ENCODE measurements around the gene PSME3IP1.

The PSME3IP1 gene

DNA sequence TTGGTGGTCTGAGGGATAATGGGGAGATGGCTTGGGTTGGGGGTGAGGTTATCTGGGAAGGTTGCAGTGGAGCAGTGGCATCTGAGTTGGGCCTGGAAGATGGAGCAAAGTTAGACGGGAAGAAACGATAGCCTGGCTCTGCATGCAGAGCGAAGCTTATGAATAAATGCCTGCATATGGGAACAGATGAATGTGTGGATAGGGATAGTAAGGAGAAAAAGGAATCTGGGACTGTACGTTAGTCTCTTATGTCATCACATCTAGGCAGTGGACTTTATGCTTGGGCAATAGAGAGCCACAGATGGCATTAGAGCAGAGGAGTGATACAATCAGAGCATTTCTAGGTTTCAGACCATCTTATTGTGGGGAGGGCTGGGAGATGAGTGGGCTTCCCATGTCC, 60.5 kb downstream of the PSME3IP1 start:
- Histone ChIP-seq H3F3A (ENCODE audit: insufficient read depth, low read length) (no peaks in the 10 kb centered on the region), H3K36me3 (ENCODE audit: insufficient read depth, low read length) (no peaks in the 10 kb centered on the region), H3K4me1 (ENCODE audit: insufficient read depth, low read length, severe bottlenecking) (no peaks in the 10 kb centered on the region)

DNA sequence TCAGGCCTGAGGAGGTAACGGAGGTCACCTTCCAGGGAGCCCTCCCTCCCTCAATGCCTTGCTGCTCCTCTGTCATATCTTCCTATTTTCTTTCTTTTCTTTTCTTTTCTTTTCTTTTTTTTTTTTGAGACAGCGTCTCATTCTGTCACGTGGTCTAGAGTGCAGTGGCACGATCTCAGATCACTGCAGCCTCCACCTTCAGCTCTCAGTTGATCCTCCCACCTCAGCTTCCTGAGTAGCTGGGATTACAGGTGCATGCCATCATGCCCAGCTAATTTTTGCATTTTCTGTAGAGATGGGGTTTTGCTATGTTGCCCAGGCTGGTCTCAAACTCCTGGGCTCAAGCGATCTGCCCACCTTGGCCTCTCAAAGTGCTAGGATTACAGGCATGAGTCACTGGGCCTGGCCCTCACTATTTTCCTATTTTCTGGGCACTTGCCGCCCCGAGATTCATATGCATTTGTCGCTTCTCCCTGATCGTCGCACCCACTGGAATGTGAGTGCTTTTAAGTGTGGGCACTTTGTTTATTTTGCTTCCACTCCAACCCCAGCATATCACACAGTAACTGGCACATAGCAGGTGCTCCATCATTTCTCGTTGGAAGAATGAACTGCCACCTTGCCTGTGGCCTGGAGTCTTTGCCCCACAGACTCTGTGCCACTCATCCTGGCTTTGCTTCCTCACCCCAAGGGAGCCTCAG, 61.7 kb downstream of the PSME3IP1 start:
- Histone ChIP-seq H3K9me2 (ENCODE audit: low read depth, low read length) (no peaks in the 10 kb centered on the region), H3K9me3 (ENCODE audit: low read length) (no peaks in the 10 kb centered on the region), H3K4me2 (ENCODE audit: low read length) (no peak overlapping the region), H3K27me3 (ENCODE audit: insufficient read depth, low read length) (no peaks in the 10 kb centered on the region), H3F3A (ENCODE audit: insufficient read depth, low read length) (no peaks in the 10 kb centered on the region), H2AFZ (ENCODE audit: low read length) (no peak overlapping the region), H4K20me1 (ENCODE audit: insufficient read depth, low read length) (no peaks in the 10 kb centered on the region), H3K36me3 (ENCODE audit: insufficient read depth, low read length) (no peaks in the 10 kb centered on the region), H3K79me2 (ENCODE audit: insufficient read depth, low read length) (no peaks in the 10 kb centered on the region), H3K27ac (ENCODE audit: low read depth, low read length, poor library complexity, severe bottlenecking) (no peak overlapping the region), H3K9ac (ENCODE audit: low read length) (no peak overlapping the region), H3K4me1 (ENCODE audit: insufficient read depth, low read length, severe bottlenecking) (no peaks in the 10 kb centered on the region), H3K4me3 (ENCODE audit: low read depth, low read length, poor library complexity, severe bottlenecking) (no peak overlapping the region)
- no peak for TF ChIP-seq EZH2 (IDR thresholded peaks at IDR 0.05; ENCODE audit: borderline replicate concordance, low read length)
- TF ChIP-seq, protein P1, sequence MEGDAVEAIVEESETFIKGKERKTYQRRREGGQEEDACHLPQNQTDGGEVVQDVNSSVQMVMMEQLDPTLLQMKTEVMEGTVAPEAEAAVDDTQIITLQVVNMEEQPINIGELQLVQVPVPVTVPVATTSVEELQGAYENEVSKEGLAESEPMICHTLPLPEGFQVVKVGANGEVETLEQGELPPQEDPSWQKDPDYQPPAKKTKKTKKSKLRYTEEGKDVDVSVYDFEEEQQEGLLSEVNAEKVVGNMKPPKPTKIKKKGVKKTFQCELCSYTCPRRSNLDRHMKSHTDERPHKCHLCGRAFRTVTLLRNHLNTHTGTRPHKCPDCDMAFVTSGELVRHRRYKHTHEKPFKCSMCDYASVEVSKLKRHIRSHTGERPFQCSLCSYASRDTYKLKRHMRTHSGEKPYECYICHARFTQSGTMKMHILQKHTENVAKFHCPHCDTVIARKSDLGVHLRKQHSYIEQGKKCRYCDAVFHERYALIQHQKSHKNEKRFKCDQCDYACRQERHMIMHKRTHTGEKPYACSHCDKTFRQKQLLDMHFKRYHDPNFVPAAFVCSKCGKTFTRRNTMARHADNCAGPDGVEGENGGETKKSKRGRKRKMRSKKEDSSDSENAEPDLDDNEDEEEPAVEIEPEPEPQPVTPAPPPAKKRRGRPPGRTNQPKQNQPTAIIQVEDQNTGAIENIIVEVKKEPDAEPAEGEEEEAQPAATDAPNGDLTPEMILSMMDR (IDR thresholded peaks at IDR 0.05; ENCODE audit: low read length): no peak

More for the DNA sequence above, 60.5 kb downstream of the PSME3IP1 start:
- Histone ChIP-seq H2AFZ (ENCODE audit: low read length) (no peak overlapping the region), H3K27ac (ENCODE audit: low read depth, low read length, poor library complexity, severe bottlenecking) (no peak overlapping the region), H4K20me1 (ENCODE audit: insufficient read depth, low read length) (no peaks in the 10 kb centered on the region), H3K9me2 (ENCODE audit: low read depth, low read length) (no peaks in the 10 kb centered on the region), H3K79me2 (ENCODE audit: insufficient read depth, low read length) (no peaks in the 10 kb centered on the region), H3K27me3 (ENCODE audit: insufficient read depth, low read length) (no peaks in the 10 kb centered on the region), H3K4me3 (ENCODE audit: low read depth, low read length, poor library complexity, severe bottlenecking) (no peak overlapping the region), H3K9ac (ENCODE audit: low read length) (no peak overlapping the region), H3K9me3 (ENCODE audit: low read length) (no peaks in the 10 kb centered on the region), H3K4me2 (ENCODE audit: low read length) (no peak overlapping the region)
- TF ChIP-seq EZH2 (IDR thresholded peaks at IDR 0.05; ENCODE audit: borderline replicate concordance, low read length): no peak
- TF ChIP-seq, protein P1 (IDR thresholded peaks at IDR 0.05; ENCODE audit: low read length): no peak

DNA sequence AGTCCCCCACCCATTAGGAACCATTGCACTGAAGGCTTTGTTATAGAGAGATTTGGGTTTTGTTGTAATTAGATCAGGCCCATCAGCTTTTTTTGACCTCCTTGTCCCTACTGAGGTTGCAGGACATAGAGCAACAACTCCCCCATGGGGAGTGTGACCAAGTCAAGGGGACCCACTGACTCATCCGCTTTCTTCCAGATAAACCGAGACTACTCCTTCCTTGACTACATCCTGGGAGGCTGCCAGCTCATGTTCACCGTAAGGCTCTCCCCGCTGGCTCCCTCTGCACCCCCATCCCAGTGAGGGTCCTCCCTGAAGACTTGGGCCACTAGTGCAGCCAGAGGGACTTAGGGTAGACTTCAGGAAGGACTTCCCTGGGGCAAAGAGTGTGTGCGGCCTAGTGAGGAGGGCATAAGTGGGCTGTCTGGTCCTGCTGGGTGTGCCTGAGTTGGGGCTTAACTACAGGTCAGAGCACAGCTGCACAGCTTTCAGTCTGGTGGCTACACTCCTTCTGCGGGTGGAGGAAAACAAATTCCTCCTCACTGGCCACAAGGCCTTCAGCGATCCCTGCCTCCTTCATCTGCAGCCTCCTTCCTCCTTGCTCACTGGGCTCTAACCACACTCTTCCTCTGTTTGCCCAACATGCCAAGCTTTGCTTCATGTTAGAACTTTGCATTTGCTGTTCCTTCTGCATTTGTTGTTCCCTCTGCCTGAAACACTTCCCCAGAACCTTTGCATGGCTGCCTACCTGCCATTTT, 62.4 kb downstream of the PSME3IP1 start:
- no peaks in the 10 kb centered on the region for H3F3A ChIP-seq (ENCODE audit: insufficient read depth, low read length)
- H3K27me3 ChIP-seq (ENCODE audit: insufficient read depth, low read length): no peaks in the 10 kb centered on the region
- no peak overlapping the region for H2AFZ ChIP-seq (ENCODE audit: low read length)
- H3K9ac ChIP-seq (ENCODE audit: low read length): no peak overlapping the region
- H3K36me3 ChIP-seq (ENCODE audit: insufficient read depth, low read length): no peaks in the 10 kb centered on the region
- no peaks in the 10 kb centered on the region for H3K9me2 ChIP-seq (ENCODE audit: low read depth, low read length)
- H3K4me3 ChIP-seq (ENCODE audit: low read depth, low read length, poor library complexity, severe bottlenecking): no peak overlapping the region
- no peak overlapping the region for H3K27ac ChIP-seq (ENCODE audit: low read depth, low read length, poor library complexity, severe bottlenecking)
- no peak overlapping the region for H3K4me2 ChIP-seq (ENCODE audit: low read length)
- H3K79me2 ChIP-seq (ENCODE audit: insufficient read depth, low read length): no peaks in the 10 kb centered on the region
- H3K9me3 ChIP-seq (ENCODE audit: low read length): no peaks in the 10 kb centered on the region
- no peaks in the 10 kb centered on the region for H4K20me1 ChIP-seq (ENCODE audit: insufficient read depth, low read length)
- TF ChIP-seq, protein P1 (IDR thresholded peaks at IDR 0.05; ENCODE audit: low read length): no peak
- TF ChIP-seq EZH2 (IDR thresholded peaks at IDR 0.05; ENCODE audit: borderline replicate concordance, low read length): no peak
- H3K4me1 ChIP-seq (ENCODE audit: insufficient read depth, low read length, severe bottlenecking): no peaks in the 10 kb centered on the region

Data from OCI-LY1 (cell line).